ENCODE data around the gene LATS1.
"Not testable (repeated sequence)": the region's sequence is repeated elsewhere in the genome, so short reads cannot be mapped to it uniquely, and the experiment has no call there.

Gene LATS1

GRCh38 chr6:149717588-149718458, at the start of gene LATS1:
LATS1 (minus strand) TSS chr6:149718101; CDS start chr6:149702126, 15,975 bp downstream.
- DNase-seq (ENCODE audit: low spot score): peak; percentile 84

- no peak for DNase-seq (ENCODE audit: low spot score)
These were observed 48.4 kb upstream of the LATS1 start for GRCh38 chr6:149766156-149766769.

GRCh38 chr6:149763866-149764265, 46.0 kb upstream of the LATS1 start:
- DNase-seq (ENCODE audit: low spot score): no peak

GRCh38 chr6:149761438-149761837, 43.5 kb upstream of the LATS1 start:
- no peak for DNase-seq (ENCODE audit: low spot score)

- DNase-seq (ENCODE audit: low spot score): no peak
These were observed 38.3 kb upstream of the LATS1 start for GRCh38 chr6:149756261-149756636.

GRCh38 chr6:149755300-149756260, 37.7 kb upstream of the LATS1 start:
- no peak for DNase-seq (ENCODE audit: low spot score)

- DNase-seq (ENCODE audit: low spot score): no peak
These were observed 36.6 kb upstream of the LATS1 start for GRCh38 chr6:149754548-149754947.

GRCh38 chr6:149753374-149753637, 35.4 kb upstream of the LATS1 start:
- not testable (repeated sequence) for DNase-seq (ENCODE audit: low spot score)

- no peak for DNase-seq (ENCODE audit: low spot score)
These were observed 34.9 kb upstream of the LATS1 start for GRCh38 chr6:149752600-149753373.

- not testable (repeated sequence) for DNase-seq (ENCODE audit: low spot score)
These were observed 34.0 kb upstream of the LATS1 start for GRCh38 chr6:149751920-149752319.

- DNase-seq (ENCODE audit: low spot score): no peak
These were observed 33.3 kb upstream of the LATS1 start for GRCh38 chr6:149751239-149751638.

GRCh38 chr6:149750136-149750609, 32.3 kb upstream of the LATS1 start:
- DNase-seq (ENCODE audit: low spot score): peak; percentile 70

- DNase-seq (ENCODE audit: low spot score): peak; percentile 94
These were observed 31.8 kb upstream of the LATS1 start, which contains the start of gene PCMT1 for GRCh38 chr6:149749594-149750135. PCMT1 (plus strand) TSS chr6:149749741; CDS start chr6:149749902, 161 bp downstream.

- not testable (repeated sequence) for DNase-seq (ENCODE audit: low spot score)
These were observed 31.2 kb upstream of the LATS1 start for GRCh38 chr6:149749082-149749593.

- peak; percentile 96 for DNase-seq (ENCODE audit: low spot score)
These were observed 28.4 kb upstream of the LATS1 start, which contains the start of gene NUP43 for GRCh38 chr6:149746147-149746946. NUP43 (minus strand) TSS chr6:149746529; CDS start chr6:149746495, 34 bp downstream.

- DNase-seq (ENCODE audit: low spot score): not testable (repeated sequence)
These were observed 27.4 kb upstream of the LATS1 start for GRCh38 chr6:149745252-149745651.

- DNase-seq (ENCODE audit: low spot score): no peak
These were observed 17.0 kb upstream of the LATS1 start for GRCh38 chr6:149734915-149735314.

- DNase-seq (ENCODE audit: low spot score): no peak
These were observed 15.3 kb upstream of the LATS1 start for GRCh38 chr6:149733089-149733720.

- no peak for DNase-seq (ENCODE audit: low spot score)
These were observed 11.9 kb upstream of the LATS1 start for GRCh38 chr6:149729824-149730223.
